Activated CD4-positive, alpha-beta T cell treated with anti-CD3 and anti-CD28 coated beads, Interleukin-2, amount 10 ng/mL, durations not matched to agents 24 days and 14 days (primary cell): ENCODE measurements around the gene COL16A1. TPM values are rescaled to one million over a fixed set of nuclear protein-coding genes. Genes with fewer than 3 reads are reported as not detected.

Experiments
- DNase-seq: peaks from one replicate; pipeline ENCODE4 v3.0.0; 2022
- H3K27ac Mint-ChIP-seq: one replicate; pipeline ENCODE4 v1.8.0; 2022; ENCODE audit warnings: mild to moderate bottlenecking, mixed read lengths
- H3K27me3 Mint-ChIP-seq: one replicate; pipeline ENCODE4 v1.8.0; 2022; ENCODE audit warnings: mixed read lengths
- H3K36me3 Mint-ChIP-seq: one replicate; pipeline ENCODE4 v1.8.0; 2022; ENCODE audit warnings: low read depth, mild to moderate bottlenecking, mixed read lengths
- H3K4me1 Mint-ChIP-seq: one replicate; pipeline ENCODE4 v1.8.0; 2021; ENCODE audit warnings: mixed read lengths
- H3K4me3 Mint-ChIP-seq: one replicate; pipeline ENCODE4 v1.8.0; 2022; ENCODE audit warnings: mild to moderate bottlenecking, moderate library complexity, mixed read lengths
- H3K9me3 Mint-ChIP-seq: one replicate; pipeline ENCODE4 v1.8.0; 2021; ENCODE audit warnings: mixed read lengths
- intact Hi-C: fragments of 100-400 bp; cut with micrococcal nuclease; formaldehyde crosslinking; loops from one replicate; pipeline ENCODE4 v1.15.1; 2023
- total RNA-seq: library from RNA; stranded (reverse); gene quantifications from 2 replicates; pipeline ENCODE4 v1.2.3, GENCODE V29; 2022

Gene COL16A1
- total RNA-seq: not detected in 2 replicates

GRCh38 chr1:31703431-31704270 is at the start of gene COL16A1:
COL16A1 (minus strand) TSS chr1:31704017; CDS start chr1:31702193, 1,824 bp downstream.
- peak within 1 kb of the TSS; percentile 62 for H3K4me3 Mint-ChIP-seq

GRCh38 chr1:31752952-31753475 is 49.2 kb upstream of the COL16A1 start:
- Mint-ChIP-seq H3K27me3 (peaks cover 20% of the 10 kb centered on the region), H3K36me3 (no peaks in the 10 kb centered on the region), H3K4me1 (peaks cover 14% of the 10 kb centered on the region), H3K9me3 (no peaks in the 10 kb centered on the region), H3K27ac (no peak overlapping the region), H3K4me3 (no peak overlapping the region)
- no peak for DNase-seq
- intact Hi-C loops: no loop called here

More at GRCh38 chr1:31703431-31704270, at the start of gene COL16A1:
- Mint-ChIP-seq H3K4me1 (peaks cover 40% of the 10 kb centered on the region), H3K9me3 (no peaks in the 10 kb centered on the region), H3K27me3 (peaks cover 34% of the 10 kb centered on the region), H3K27ac (peak within 1 kb of the TSS; percentile 71), H3K36me3 (no peaks in the 10 kb centered on the region)
- DNase-seq: no peak
- intact Hi-C loops: no loop called here

- Mint-ChIP-seq H3K9me3 (no peaks in the 10 kb centered on the region), H3K27me3 (peaks cover 20% of the 10 kb centered on the region), H3K36me3 (no peaks in the 10 kb centered on the region), H3K27ac (no peak overlapping the region), H3K4me3 (no peak overlapping the region), H3K4me1 (peaks cover 14% of the 10 kb centered on the region)
- intact Hi-C loops: no loop called here
- DNase-seq: no peak
Measured at GRCh38 chr1:31752258-31752657, 48.4 kb upstream of the COL16A1 start.

GRCh38 chr1:31751822-31752241 is 48.0 kb upstream of the COL16A1 start:
- Mint-ChIP-seq H3K36me3 (no peaks in the 10 kb centered on the region), H3K4me1 (peaks cover 14% of the 10 kb centered on the region), H3K27ac (no peak overlapping the region), H3K27me3 (peaks cover 21% of the 10 kb centered on the region), H3K4me3 (no peak overlapping the region), H3K9me3 (no peaks in the 10 kb centered on the region)
- no peak for DNase-seq
- intact Hi-C loops: no loop called here

- no peaks in the 10 kb centered on the region for H3K9me3 Mint-ChIP-seq
- no peak overlapping the region for H3K27ac Mint-ChIP-seq
- H3K36me3 Mint-ChIP-seq: no peaks in the 10 kb centered on the region
- no peak overlapping the region for H3K4me3 Mint-ChIP-seq
- intact Hi-C loops: no loop called here
- DNase-seq: peak; percentile 66
- peaks cover 14% of the 10 kb centered on the region for H3K4me1 Mint-ChIP-seq
- H3K27me3 Mint-ChIP-seq: peaks cover 21% of the 10 kb centered on the region
Measured at GRCh38 chr1:31750858-31751510, 47.2 kb upstream of the COL16A1 start.

GRCh38 chr1:31749785-31750735 is 46.2 kb upstream of the COL16A1 start:
- intact Hi-C loops: no loop called here
- no peak for DNase-seq
- Mint-ChIP-seq H3K9me3 (no peaks in the 10 kb centered on the region), H3K4me3 (no peak overlapping the region), H3K36me3 (no peaks in the 10 kb centered on the region), H3K27me3 (peaks cover 21% of the 10 kb centered on the region), H3K4me1 (peaks cover 14% of the 10 kb centered on the region), H3K27ac (no peak overlapping the region)

- H3K9me3 Mint-ChIP-seq: no peaks in the 10 kb centered on the region
- H3K27me3 Mint-ChIP-seq: peaks cover 21% of the 10 kb centered on the region
- no peak for DNase-seq
- intact Hi-C loops: no loop called here
- H3K4me3 Mint-ChIP-seq: no peak overlapping the region
- no peak overlapping the region for H3K27ac Mint-ChIP-seq
- H3K4me1 Mint-ChIP-seq: peaks cover 14% of the 10 kb centered on the region
- no peaks in the 10 kb centered on the region for H3K36me3 Mint-ChIP-seq
Measured at GRCh38 chr1:31748365-31748764, 44.5 kb upstream of the COL16A1 start.

- no peak overlapping the region for H3K27ac Mint-ChIP-seq
- no peak for DNase-seq
- no peaks in the 10 kb centered on the region for H3K36me3 Mint-ChIP-seq
- H3K4me3 Mint-ChIP-seq: no peak overlapping the region
- peaks cover 14% of the 10 kb centered on the region for H3K4me1 Mint-ChIP-seq
- peaks cover 21% of the 10 kb centered on the region for H3K27me3 Mint-ChIP-seq
- intact Hi-C loops: no loop called here
- no peaks in the 10 kb centered on the region for H3K9me3 Mint-ChIP-seq
Measured at GRCh38 chr1:31747304-31747703, 43.5 kb upstream of the COL16A1 start.

- Mint-ChIP-seq H3K4me1 (peaks cover 10% of the 10 kb centered on the region), H3K27ac (no peak overlapping the region), H3K4me3 (no peak overlapping the region), H3K27me3 (peaks cover 17% of the 10 kb centered on the region), H3K36me3 (no peaks in the 10 kb centered on the region), H3K9me3 (no peaks in the 10 kb centered on the region)
- no peak for DNase-seq
- intact Hi-C loops: no loop called here
Measured at GRCh38 chr1:31746687-31747086, 42.9 kb upstream of the COL16A1 start.

GRCh38 chr1:31745946-31746670 is 42.3 kb upstream of the COL16A1 start:
- DNase-seq: no peak
- peaks cover 7% of the 10 kb centered on the region for H3K4me1 Mint-ChIP-seq
- intact Hi-C loops: loop anchor here (1.0 kb wide), 1 partner anchor 82 kb away; no protein-coding TSS in a partner anchor
- no peak overlapping the region for H3K27ac Mint-ChIP-seq
- H3K27me3 Mint-ChIP-seq: peaks cover 13% of the 10 kb centered on the region
- H3K36me3 Mint-ChIP-seq: no peaks in the 10 kb centered on the region
- no peak overlapping the region for H3K4me3 Mint-ChIP-seq
- H3K9me3 Mint-ChIP-seq: no peaks in the 10 kb centered on the region

- Mint-ChIP-seq H3K9me3 (no peaks in the 10 kb centered on the region), H3K4me3 (no peak overlapping the region), H3K27me3 (peaks cover 13% of the 10 kb centered on the region), H3K27ac (no peak overlapping the region), H3K36me3 (no peaks in the 10 kb centered on the region), H3K4me1 (no peaks in the 10 kb centered on the region)
- intact Hi-C loops: loop anchor here (1.0 kb wide), 1 partner anchor 81 kb away; no protein-coding TSS in a partner anchor
- DNase-seq: peak; percentile 88
Measured at GRCh38 chr1:31745096-31745945, 41.5 kb upstream of the COL16A1 start.

- H3K4me1 Mint-ChIP-seq: peaks cover 5% of the 10 kb centered on the region
- H3K36me3 Mint-ChIP-seq: no peaks in the 10 kb centered on the region
Measured at GRCh38 chr1:31744165-31744888, 40.5 kb upstream of the COL16A1 start.

More at GRCh38 chr1:31744165-31744888, 40.5 kb upstream of the COL16A1 start:
- intact Hi-C loops: no loop called here
- DNase-seq: no peak
- Mint-ChIP-seq H3K4me3 (no peak overlapping the region), H3K27me3 (peaks cover 11% of the 10 kb centered on the region), H3K27ac (no peak overlapping the region), H3K9me3 (no peaks in the 10 kb centered on the region)
